Measurements from ENCODE around the gene NEGR1. TPM values are rescaled to one million over a fixed set of nuclear protein-coding genes. Genes with fewer than 3 reads are reported as not detected.

Gene NEGR1
- total RNA-seq, 1 donor from 2014 or later = 8.6 TPM

GRCh38 chr1:71488555-71489252, 793.6 kb downstream of the NEGR1 start:
- H3K36me3 ChIP-seq (ENCODE audit: insufficient read depth, low read length) = no peaks in the 10 kb centered on the region
- H2AFZ ChIP-seq (ENCODE audit: low read depth, low read length) = no peak overlapping the region
- no peaks in the 10 kb centered on the region for H3K36me3 Mint-ChIP-seq (ENCODE audit: low read depth, unreplicated experiment)
- DNase-seq (ENCODE audit: low read depth) (no peak), FAIRE-seq (no peak)
- no peak overlapping the region for H3K4me2 ChIP-seq (ENCODE audit: low read length)
- H3K27me3 Mint-ChIP-seq (ENCODE audit: low read depth, unreplicated experiment) = no peaks in the 10 kb centered on the region
- H3K79me2 ChIP-seq (ENCODE audit: insufficient read depth, low read length) = no peaks in the 10 kb centered on the region
- H3K4me1 ChIP-seq (ENCODE audit: insufficient read depth, low read length) = no peaks in the 10 kb centered on the region
- TF ChIP-seq EZH2 (IDR thresholded peaks at IDR 0.05; ENCODE audit: insufficient read depth, low read length) = no peak
- no peak for TF ChIP-seq CTCF (IDR thresholded peaks at IDR 0.05; ENCODE audit: insufficient read depth, low read depth, low read length)
- no peak overlapping the region for H3K4me3 Mint-ChIP-seq (ENCODE audit: unreplicated experiment)
- no peak overlapping the region for H3K27ac ChIP-seq (ENCODE audit: low read depth, low read length)
- H3K27ac Mint-ChIP-seq (ENCODE audit: unreplicated experiment) = no peak overlapping the region
- H3K4me3 ChIP-seq (ENCODE audit: insufficient read depth, low read depth, low read length) = no peak overlapping the region
- no peaks in the 10 kb centered on the region for H4K20me1 ChIP-seq (ENCODE audit: insufficient read depth, low read length)
- no peaks in the 10 kb centered on the region for H3K9me3 Mint-ChIP-seq (ENCODE audit: unreplicated experiment)
- H3K9me3 ChIP-seq (ENCODE audit: insufficient read depth, low read depth, low read length) = no peaks in the 10 kb centered on the region
- H3K9ac ChIP-seq (ENCODE audit: low read length) = no peak overlapping the region
- H3K27me3 ChIP-seq (ENCODE audit: insufficient read depth, low read length) = no peaks in the 10 kb centered on the region
- peaks cover 6% of the 10 kb centered on the region for H3K4me1 Mint-ChIP-seq (ENCODE audit: low read depth, unreplicated experiment)

- Histone ChIP-seq H3K9me3 (ENCODE audit: insufficient read depth, low read depth, low read length) (no peaks in the 10 kb centered on the region), H3K27ac (ENCODE audit: low read depth, low read length) (no peak overlapping the region), H3K36me3 (ENCODE audit: insufficient read depth, low read length) (no peaks in the 10 kb centered on the region), H3K4me2 (ENCODE audit: low read length) (no peak overlapping the region), H3K4me3 (ENCODE audit: insufficient read depth, low read depth, low read length) (no peak overlapping the region), H4K20me1 (ENCODE audit: insufficient read depth, low read length) (no peaks in the 10 kb centered on the region), H3K27me3 (ENCODE audit: insufficient read depth, low read length) (no peaks in the 10 kb centered on the region), H3K9ac (ENCODE audit: low read length) (no peak overlapping the region), H2AFZ (ENCODE audit: low read depth, low read length) (no peak overlapping the region), H3K79me2 (ENCODE audit: insufficient read depth, low read length) (no peaks in the 10 kb centered on the region), H3K4me1 (ENCODE audit: insufficient read depth, low read length) (no peaks in the 10 kb centered on the region)
- DNase-seq (ENCODE audit: low read depth) = no peak
- H3K36me3 Mint-ChIP-seq (ENCODE audit: low read depth, unreplicated experiment) = no peaks in the 10 kb centered on the region
- no peaks in the 10 kb centered on the region for H3K27me3 Mint-ChIP-seq (ENCODE audit: low read depth, unreplicated experiment)
- H3K4me1 Mint-ChIP-seq (ENCODE audit: low read depth, unreplicated experiment) = no peaks in the 10 kb centered on the region
- TF ChIP-seq EZH2 (IDR thresholded peaks at IDR 0.05; ENCODE audit: insufficient read depth, low read length) = no peak
- TF ChIP-seq CTCF (IDR thresholded peaks at IDR 0.05; ENCODE audit: insufficient read depth, low read depth, low read length) = no peak
- FAIRE-seq = no peak
- no peaks in the 10 kb centered on the region for H3K9me3 Mint-ChIP-seq (ENCODE audit: unreplicated experiment)
- H3K27ac Mint-ChIP-seq (ENCODE audit: unreplicated experiment) = no peak overlapping the region
- no peak overlapping the region for H3K4me3 Mint-ChIP-seq (ENCODE audit: unreplicated experiment)
Measured at GRCh38 chr1:71473331-71473730, 809.0 kb downstream of the NEGR1 start.

GRCh38 chr1:71465093-71465492, 817.2 kb downstream of the NEGR1 start:
- FAIRE-seq (no peak), DNase-seq (ENCODE audit: low read depth) (no peak)
- no peak overlapping the region for H3K27ac Mint-ChIP-seq (ENCODE audit: unreplicated experiment)
- Histone ChIP-seq H3K36me3 (ENCODE audit: insufficient read depth, low read length) (no peaks in the 10 kb centered on the region), H4K20me1 (ENCODE audit: insufficient read depth, low read length) (no peaks in the 10 kb centered on the region), H3K27me3 (ENCODE audit: insufficient read depth, low read length) (no peaks in the 10 kb centered on the region), H3K27ac (ENCODE audit: low read depth, low read length) (no peak overlapping the region), H3K4me2 (ENCODE audit: low read length) (no peak overlapping the region), H3K79me2 (ENCODE audit: insufficient read depth, low read length) (no peaks in the 10 kb centered on the region), H3K9ac (ENCODE audit: low read length) (no peak overlapping the region), H3K9me3 (ENCODE audit: insufficient read depth, low read depth, low read length) (no peaks in the 10 kb centered on the region), H3K4me1 (ENCODE audit: insufficient read depth, low read length) (no peaks in the 10 kb centered on the region), H2AFZ (ENCODE audit: low read depth, low read length) (no peak overlapping the region), H3K4me3 (ENCODE audit: insufficient read depth, low read depth, low read length) (no peak overlapping the region)
- no peaks in the 10 kb centered on the region for H3K9me3 Mint-ChIP-seq (ENCODE audit: unreplicated experiment)
- no peak overlapping the region for H3K4me3 Mint-ChIP-seq (ENCODE audit: unreplicated experiment)
- TF ChIP-seq EZH2 (IDR thresholded peaks at IDR 0.05; ENCODE audit: insufficient read depth, low read length) (no peak), CTCF (IDR thresholded peaks at IDR 0.05; ENCODE audit: insufficient read depth, low read depth, low read length) (no peak)
- H3K4me1 Mint-ChIP-seq (ENCODE audit: low read depth, unreplicated experiment) = peaks cover 3% of the 10 kb centered on the region
- no peaks in the 10 kb centered on the region for H3K36me3 Mint-ChIP-seq (ENCODE audit: low read depth, unreplicated experiment)
- H3K27me3 Mint-ChIP-seq (ENCODE audit: low read depth, unreplicated experiment) = no peaks in the 10 kb centered on the region
